ENCODE measurements around the gene DNAJC3.
"Not testable (repeated sequence)": the region's sequence is repeated elsewhere in the genome, so short reads cannot be mapped to it uniquely, and the experiment has no call there.

The DNAJC3 gene, protein sequence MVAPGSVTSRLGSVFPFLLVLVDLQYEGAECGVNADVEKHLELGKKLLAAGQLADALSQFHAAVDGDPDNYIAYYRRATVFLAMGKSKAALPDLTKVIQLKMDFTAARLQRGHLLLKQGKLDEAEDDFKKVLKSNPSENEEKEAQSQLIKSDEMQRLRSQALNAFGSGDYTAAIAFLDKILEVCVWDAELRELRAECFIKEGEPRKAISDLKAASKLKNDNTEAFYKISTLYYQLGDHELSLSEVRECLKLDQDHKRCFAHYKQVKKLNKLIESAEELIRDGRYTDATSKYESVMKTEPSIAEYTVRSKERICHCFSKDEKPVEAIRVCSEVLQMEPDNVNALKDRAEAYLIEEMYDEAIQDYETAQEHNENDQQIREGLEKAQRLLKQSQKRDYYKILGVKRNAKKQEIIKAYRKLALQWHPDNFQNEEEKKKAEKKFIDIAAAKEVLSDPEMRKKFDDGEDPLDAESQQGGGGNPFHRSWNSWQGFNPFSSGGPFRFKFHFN
- 110 to 194 reads per million in 2 experiments for total RNA-seq

DNA sequence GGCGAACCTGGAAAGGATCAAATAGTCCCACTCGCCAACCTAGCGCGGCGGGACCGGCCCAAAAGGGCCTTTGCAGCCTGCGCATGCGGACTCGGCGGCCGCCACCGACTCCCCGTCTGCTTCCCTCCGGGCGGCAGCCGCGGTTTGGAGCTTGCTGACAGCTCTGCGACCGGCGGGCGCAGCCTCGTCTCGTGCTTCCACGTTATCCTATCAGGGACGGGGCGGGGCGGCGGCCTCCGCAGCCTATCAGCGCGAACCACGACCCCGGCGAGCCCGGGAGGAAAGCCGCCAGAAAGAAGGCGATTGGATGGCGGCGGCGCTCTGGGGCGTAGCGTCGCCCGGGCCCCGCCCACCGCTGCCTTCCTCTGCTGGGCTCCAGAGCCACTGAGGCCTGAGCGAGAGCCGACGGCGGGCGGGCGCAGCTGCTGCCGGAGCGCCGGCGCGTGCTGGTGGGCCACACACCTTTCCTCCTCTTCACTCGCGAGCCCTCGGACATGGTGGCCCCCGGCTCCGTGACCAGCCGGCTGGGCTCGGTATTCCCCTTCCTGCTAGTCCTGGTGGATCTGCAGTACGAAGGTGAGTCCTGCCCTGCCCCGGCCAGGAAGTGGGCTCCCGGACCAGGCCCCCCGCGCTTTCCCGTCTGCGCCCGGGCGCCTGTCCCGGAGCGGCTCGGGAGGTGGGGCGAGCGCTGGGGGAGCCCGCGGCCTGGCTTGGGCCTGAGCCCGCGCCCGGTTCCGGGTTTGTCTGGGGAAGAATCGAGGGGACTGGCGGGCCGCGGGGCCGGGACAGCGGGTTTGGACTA, at the start of gene DNAJC3:
Gene DNAJC3, plus strand, starts transcription at position 378 of the 802 bp plus-strand sequence. Its CDS starts 117 bp downstream, at position 495.
- peak; percentile 97 for DNase-seq (ENCODE audit: low read depth)

DNA sequence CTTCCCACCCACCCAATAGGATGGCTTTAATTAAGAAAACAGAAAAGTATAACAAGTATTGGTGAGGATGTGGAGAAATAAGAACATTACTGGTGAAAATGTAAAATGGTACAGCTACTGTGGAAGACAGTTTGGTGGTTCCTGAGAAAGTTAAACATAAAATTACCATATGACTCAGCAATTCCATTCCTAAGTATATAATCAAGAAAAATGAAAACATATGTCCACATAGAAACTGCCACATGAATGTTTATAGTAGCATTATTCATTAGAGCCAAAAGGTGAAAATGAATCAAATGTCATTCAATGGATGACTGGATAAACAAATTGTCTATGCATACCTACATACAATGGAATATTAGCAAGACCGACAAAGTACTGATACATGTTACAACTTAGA, 49.3 kb upstream of the DNAJC3 start:
- DNase-seq (ENCODE audit: low read depth), result no peak

DNA sequence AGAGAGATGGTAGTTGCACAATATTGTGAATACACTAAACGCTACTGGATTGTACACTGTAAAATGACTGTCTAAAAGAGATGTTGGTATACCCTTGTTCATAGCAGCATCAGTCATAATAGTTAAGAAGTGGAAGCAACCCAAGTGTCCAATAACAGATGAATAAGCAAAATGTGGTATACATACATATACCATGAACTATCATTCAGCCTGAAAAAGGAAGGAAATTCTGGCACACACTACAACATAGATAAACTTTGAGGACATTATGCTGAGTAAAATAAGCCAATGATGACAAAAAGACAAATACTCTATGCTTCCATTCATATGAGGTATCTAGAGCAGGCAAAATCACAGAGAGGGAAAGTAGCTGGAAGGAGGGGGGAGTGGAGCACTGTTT, 48.5 kb upstream of the DNAJC3 start:
- no peak for DNase-seq (ENCODE audit: low read depth)

- no peak for DNase-seq (ENCODE audit: low read depth)
Observed at GRCh38 chr13:95629071-95629470, 47.9 kb upstream of the DNAJC3 start.

GRCh38 chr13:95630593-95630992, 46.3 kb upstream of the DNAJC3 start:
- DNase-seq (ENCODE audit: low read depth), result no peak

DNA sequence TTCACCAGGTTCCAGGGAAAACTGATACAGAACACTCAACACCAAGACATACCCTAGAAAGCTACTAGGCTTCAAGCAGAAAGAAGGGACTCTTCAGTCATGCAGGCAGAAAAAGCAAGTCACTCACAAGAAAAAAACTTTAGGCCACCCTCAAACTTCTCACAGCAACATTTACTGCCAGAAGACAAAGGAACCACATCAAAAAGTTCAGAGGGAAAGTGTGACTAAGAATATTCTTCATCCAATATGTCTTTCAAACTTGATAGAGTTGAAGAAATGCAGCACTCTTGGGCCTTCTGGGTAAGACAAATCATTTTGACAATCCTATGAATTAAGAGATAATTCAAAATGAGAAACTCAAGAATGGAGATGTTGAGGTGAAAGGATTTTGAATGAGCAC, 40.1 kb upstream of the DNAJC3 start:
- no peak for DNase-seq (ENCODE audit: low read depth)

- DNase-seq (ENCODE audit: low read depth), result no peak
Observed at GRCh38 chr13:95641291-95642027, 35.5 kb upstream of the DNAJC3 start.

GRCh38 chr13:95642028-95642621, 34.8 kb upstream of the DNAJC3 start:
- no peak for DNase-seq (ENCODE audit: low read depth)

DNA sequence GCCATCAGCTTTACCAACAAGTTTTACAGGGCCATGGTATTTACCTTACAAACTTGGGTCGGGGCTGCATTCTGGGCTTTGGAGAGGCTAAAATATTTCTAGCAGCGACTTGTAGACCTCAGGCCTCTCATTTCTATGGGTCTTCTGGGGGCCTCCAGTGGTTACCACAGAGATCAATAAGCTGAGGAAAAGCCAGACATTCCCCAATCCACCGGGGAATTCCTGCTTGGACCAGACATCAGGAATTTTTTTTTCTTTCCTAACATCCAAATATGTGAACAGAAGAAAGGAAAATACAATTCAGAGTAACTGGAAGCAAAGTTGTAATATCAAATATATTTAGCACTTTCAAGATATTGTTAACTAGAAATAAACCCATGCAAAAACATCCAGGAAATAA, 33.9 kb upstream of the DNAJC3 start:
- no peak for DNase-seq (ENCODE audit: low read depth)

DNA sequence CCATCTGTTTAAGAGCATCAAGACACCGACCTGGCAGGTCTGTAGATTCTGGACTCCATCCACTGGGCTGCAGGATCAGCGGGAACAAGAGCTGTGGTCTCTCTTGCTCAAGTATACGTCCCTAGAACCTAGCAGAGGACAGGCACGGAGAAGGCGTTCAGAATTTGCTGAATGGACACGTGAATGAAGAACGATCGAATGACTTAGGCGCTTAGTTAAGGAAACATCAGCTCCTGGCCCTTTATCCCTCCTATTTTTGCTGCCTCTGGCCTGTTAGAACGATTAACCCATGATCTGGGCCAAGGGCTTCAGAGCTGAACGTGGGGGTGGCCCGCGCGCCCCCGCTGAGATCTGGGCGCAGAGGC, 33.4 kb upstream of the DNAJC3 start:
- no peak for DNase-seq (ENCODE audit: low read depth)

DNA sequence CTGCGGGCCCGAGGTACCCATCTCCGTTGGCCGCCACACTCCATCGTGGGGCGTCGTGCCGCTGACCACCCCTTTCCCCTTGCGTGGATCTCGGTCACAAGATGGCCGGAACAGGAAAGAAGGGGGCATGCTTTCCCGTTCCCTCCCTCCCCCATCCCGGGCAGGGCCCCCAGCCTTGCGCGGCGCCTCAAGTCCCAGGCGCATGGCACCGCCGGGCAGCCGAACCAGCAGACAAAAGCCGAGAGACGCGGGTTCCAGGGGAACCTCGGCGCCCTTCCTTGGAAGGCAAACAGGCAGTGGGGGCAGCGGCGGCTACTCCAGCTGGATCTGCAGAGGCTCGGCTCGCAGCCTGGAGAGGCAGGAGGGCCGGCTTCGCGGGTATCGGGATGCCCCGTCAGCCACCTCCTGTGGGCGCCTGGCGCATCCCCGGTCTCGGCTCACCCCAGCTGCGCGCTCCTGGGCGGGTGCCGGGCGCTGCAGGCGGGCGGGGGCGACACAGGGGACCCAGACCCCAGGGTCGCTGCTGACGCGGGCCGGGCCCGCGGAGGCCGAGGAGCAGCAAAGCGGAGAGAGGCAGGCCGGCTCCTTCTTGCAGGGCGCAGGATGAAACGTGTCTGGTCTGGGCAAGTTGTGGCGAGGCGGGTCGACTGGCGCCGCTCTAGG, 32.9 kb upstream of the DNAJC3 start:
- DNase-seq (ENCODE audit: low read depth), result no peak

GRCh38 chr13:95644601-95645052, 32.3 kb upstream of the DNAJC3 start, which contains the start of gene DZIP1:
TSS of gene DZIP1 (minus strand) at chr13:95644706. CDS start at chr13:95642029, 2,677 bp downstream.
- no peak for DNase-seq (ENCODE audit: low read depth)

GRCh38 chr13:95647321-95647720, 29.6 kb upstream of the DNAJC3 start:
- no peak for DNase-seq (ENCODE audit: low read depth)

DNA sequence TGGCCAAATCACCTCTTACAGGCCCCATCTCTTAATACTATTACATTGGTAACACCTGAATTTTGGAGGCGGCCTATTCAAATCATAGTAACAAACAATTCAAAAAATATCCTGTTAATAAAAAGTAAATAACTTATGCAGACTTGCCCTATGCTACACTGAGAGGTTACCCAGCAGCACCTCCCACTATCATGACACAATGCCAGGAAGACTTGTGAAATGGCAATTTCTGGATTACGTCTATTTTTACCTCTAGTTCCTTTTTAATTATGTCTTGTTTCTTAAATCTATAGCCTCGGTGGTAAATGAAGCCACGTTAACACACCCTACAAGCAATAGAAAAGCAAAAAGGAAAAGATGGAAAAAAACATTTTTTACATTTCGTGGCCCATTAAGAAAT, 26.2 kb upstream of the DNAJC3 start:
- DNase-seq (ENCODE audit: low read depth), result no peak

DNA sequence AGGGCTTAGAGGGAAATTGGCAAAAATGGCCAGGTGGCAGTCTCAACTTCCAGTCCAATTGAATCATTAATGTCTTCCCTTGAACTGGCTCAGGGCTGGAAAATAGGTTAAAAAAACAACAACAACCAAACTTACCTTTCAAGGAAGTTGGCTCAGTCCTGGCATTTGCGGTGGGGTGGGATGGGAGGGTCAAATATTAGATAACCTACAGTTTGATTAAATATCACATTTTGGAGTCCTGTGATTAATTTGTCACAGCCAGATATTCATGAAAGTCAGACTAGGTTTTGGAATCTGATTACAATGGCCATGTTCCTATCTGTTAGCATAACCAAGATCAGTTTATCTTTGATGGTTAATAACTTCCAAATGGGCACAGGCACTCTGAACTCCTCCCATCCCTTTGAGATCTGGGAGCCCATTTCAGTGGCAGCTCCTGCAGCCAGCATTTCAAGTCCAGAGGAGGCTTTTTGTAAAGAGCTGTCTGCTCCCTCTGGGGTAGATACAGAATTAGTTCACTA, 24.6 kb upstream of the DNAJC3 start:
- DNase-seq (ENCODE audit: low read depth), result no peak

DNA sequence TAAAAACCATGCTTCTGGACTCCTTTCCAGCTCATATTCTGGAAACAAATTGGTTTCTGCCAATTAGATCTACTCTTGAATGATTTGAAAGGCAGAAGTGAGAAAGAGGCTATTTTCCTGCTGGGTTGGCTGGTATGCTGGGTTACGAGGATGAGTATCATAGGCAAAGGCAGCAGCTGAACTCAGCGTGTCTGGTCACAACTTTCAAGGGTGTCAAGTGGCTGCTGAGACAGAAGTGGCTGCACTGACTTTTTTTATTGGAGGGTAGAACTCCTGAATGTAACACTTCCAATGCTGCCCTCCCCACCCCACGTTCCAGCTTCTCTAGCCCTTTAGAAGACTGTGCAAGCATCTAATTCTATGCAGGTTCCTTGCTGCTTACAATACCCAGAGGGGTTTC, 24.1 kb upstream of the DNAJC3 start:
- DNase-seq (ENCODE audit: low read depth), result no peak

DNA sequence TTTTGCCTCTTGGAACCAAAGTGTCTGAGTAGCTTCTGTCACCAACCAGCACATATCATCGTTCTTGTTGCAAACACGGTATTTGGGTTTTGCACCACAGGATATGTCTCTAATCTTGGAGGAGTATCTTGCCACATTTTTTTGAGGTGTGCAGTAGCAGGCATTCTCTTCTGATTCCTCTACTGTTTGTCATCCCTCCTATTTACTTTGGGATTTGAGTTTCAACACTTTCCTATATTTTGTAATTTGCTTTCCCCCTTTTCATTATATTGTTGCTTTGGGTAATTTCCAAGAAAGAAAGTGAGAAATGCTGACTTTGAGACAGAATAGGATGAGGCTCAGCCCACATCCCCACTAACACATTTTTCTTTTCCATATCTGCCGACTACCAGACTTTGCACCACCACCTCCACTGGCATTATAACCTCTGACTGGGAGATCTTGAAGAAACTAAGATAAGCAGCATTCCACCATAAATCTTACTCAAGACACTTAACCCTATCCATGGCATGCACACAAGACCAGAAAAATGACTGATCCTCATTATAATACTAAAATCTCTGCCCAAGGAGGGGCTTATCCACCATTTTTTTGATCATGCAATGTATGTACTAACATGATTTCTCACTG, 20.4 kb upstream of the DNAJC3 start:
- DNase-seq (ENCODE audit: low read depth), result no peak

DNA sequence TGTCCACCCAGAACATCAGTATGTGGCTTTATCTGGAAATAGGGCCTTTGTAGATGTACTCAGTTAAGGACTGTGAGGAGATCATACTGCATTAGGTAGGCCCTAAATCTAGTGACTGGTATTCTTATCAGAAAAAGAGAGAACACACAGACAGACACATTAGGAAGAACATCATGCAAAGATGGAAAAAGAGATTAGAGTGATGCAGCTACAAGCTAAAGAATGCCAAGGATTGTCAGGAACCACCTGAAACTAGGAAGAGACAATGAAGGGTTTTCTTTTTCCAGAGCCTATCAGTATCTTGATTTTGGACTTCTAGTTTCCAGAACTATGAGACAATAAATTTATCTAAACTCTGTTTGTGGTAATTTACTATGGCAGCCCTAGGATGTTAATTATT, 17.4 kb upstream of the DNAJC3 start:
- no peak for DNase-seq (ENCODE audit: low read depth)

DNA sequence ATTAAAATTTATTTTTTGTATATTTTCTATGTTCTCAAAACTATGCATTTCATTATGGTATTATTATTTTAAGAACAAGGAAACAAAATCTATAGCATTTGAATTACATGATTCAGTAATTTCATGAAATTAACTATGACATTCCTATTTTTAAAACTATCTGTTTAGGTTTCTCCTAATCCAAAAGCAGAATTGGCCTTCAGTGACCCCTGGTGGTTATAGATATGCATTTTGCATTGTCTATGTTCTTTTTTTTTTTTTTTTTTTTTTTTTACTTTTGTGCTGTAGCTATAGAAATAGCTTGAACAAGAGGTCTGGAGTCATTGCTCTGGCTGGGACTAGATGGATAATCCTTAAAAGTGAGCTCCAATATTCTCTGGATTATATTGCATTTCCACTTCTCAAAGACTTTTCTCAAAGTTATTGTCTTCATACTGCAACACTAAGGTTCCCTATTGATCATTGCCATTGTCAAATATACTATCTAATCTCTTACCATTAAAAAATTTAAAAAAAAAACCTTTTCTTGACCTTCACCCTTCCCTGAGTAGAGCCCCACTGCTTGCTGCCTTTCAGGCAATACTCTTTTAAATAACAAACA, 15.9 kb upstream of the DNAJC3 start:
- DNase-seq (ENCODE audit: low read depth), result no peak

- DNase-seq (ENCODE audit: low read depth), result not testable (repeated sequence)
Observed at GRCh38 chr13:95667235-95667634, 9.7 kb upstream of the DNAJC3 start.

All from T follicular helper cell (primary cell).